Astrocyte (in vitro differentiated cells and primary cell): ENCODE measurements around the gene RSRC2.

Experiments used
- CTCF ChIP-seq: IDR thresholded peaks from 2 replicates; pipeline ENCODE4 v1.5.1; 2011; ENCODE audit warnings: low read depth, mild to moderate bottlenecking, inconsistent platforms, low read length, moderate library complexity; ENCODE audit not compliant: insufficient read depth
- EZH2 ChIP-seq: IDR thresholded peaks from 2 replicates; pipeline ENCODE4 v1.6.1; 2012; ENCODE audit warnings: mild to moderate bottlenecking, low read length, inconsistent platforms; ENCODE audit not compliant: insufficient read depth

DNA sequence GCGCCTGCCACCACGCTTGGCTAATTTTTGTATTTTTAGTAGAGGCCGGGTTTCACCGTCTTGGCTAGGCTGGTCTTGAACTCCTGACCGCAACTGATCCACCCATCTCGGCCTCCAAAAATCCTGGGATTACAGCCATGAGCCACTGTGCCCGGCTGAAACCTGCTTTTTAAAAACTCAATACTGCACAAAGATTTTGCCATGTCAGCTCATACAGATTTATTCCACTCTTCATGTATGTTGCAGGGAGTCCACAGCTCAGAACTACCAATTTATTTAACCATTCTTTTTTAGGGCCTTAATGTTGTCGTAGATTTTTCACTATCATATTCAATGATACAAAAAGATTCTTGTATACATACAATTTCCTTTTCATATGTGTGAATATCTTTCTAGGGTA lies 46.0 kb downstream of the RSRC2 start:
- TF ChIP-seq CTCF = no peak
- TF ChIP-seq EZH2 = no peak
